Thoracic aorta (tissue), 2 donors: Measurements from ENCODE around the gene CDKL1. TPM values are rescaled to one million over a fixed set of nuclear protein-coding genes. Genes with fewer than 3 reads are reported as not detected.

ENCODE experiments used
- ATAC-seq: fragments of 150-250 bp; one replicate; pipeline ENCODE4 v1.8.0; 2017; ENCODE audit warnings: low read depth; ENCODE audit not compliant: insufficient number of reproducible peaks, low FRiP score
- DNase-seq: peaks from one replicate; pipeline ENCODE4 v3.0.0-alpha.2; 2020; ENCODE audit warnings: low spot score
- H3K27ac ChIP-seq, 2 donors: fragments of 200-600 bp; sonication (generic); 1 replicate in 1 of 2; 2 replicates in 1 of 2; pipeline ENCODE4 v1.5.1; 2016; ENCODE audit warnings: mild to moderate bottlenecking in 2 of 2, moderate library complexity in 2 of 2
- H3K27me3 ChIP-seq: fragments of 200-600 bp; sonication (generic); replicated peaks from 2 replicates; pipeline ENCODE4 v1.6.0; 2016; ENCODE audit warnings: mild to moderate bottlenecking; ENCODE audit not compliant: insufficient read depth
- H3K36me3 ChIP-seq: fragments of 200-600 bp; sonication (generic); one replicate; pipeline ENCODE4 v1.5.1; 2016
- H3K4me1 ChIP-seq, 2 donors: fragments of 200-600 bp; sonication (generic); 1 replicate in 1 of 2; 2 replicates in 1 of 2; pipeline versions ENCODE4 v1.5.1 to v1.6.0; 2016; ENCODE audit warnings: low read depth in 2 of 2, mild to moderate bottlenecking in 1 of 2; ENCODE audit not compliant: control insufficient read depth in 1 of 2
- H3K4me3 ChIP-seq: fragments of 200-600 bp; sonication (generic); 2 replicates; pipeline ENCODE4 v1.5.1; 2016; ENCODE audit warnings: mild to moderate bottlenecking
- H3K9me3 ChIP-seq: fragments of 200-600 bp; sonication (generic); 2 replicates; pipeline ENCODE4 v1.5.1; 2016
- CTCF ChIP-seq: fragments of 200-600 bp; sonication (generic); IDR thresholded peaks from one replicate; pipeline ENCODE4 v1.5.1; 2019; ENCODE audit warnings: antibody characterized with exemption
- total RNA-seq, 2 donors: library from RNA; depleted of rRNA; stranded (reverse); fragments of >200 nt; gene quantifications; one replicate each; pipeline versions ENCODE4 v1.1.0 to v1.2.3, GENCODE V29; 2016

Gene CDKL1
- total RNA-seq, 2 donors from 2014 or later, result 2.8 to 8.1 TPM

- H3K4me1 ChIP-seq, result no peaks in the 10 kb centered on the region
- H3K27me3 ChIP-seq, result no peaks in the 10 kb centered on the region
- TF ChIP-seq CTCF, result no peak
- DNase-seq, result no peak
- no peak overlapping the region for H3K27ac ChIP-seq
- peaks cover 26% of the 10 kb centered on the region for H3K36me3 ChIP-seq
- no peak overlapping the region for H3K4me3 ChIP-seq
- no peaks in the 10 kb centered on the region for H3K9me3 ChIP-seq
- ATAC-seq, result no peak
These were observed 26.8 kb upstream of the CDKL1 start for GRCh38 chr14:50423529-50423928.

- DNase-seq (no peak), ATAC-seq (no peak)
- no peaks in the 10 kb centered on the region for H3K27me3 ChIP-seq
- no peak for TF ChIP-seq CTCF
- peaks cover 31% of the 10 kb centered on the region for H3K36me3 ChIP-seq
- H3K4me1 ChIP-seq, result no peaks in the 10 kb centered on the region
- no peak overlapping the region for H3K27ac ChIP-seq
- no peak overlapping the region for H3K4me3 ChIP-seq
- no peaks in the 10 kb centered on the region for H3K9me3 ChIP-seq
These were observed 24.8 kb upstream of the CDKL1 start for GRCh38 chr14:50421499-50421898.

GRCh38 chr14:50417853-50418252 lies 21.2 kb upstream of the CDKL1 start:
- Histone ChIP-seq H3K36me3 (peaks cover 20% of the 10 kb centered on the region), H3K27me3 (no peaks in the 10 kb centered on the region), H3K9me3 (no peaks in the 10 kb centered on the region), H3K4me1 (no peaks in the 10 kb centered on the region), H3K27ac (no peak overlapping the region), H3K4me3 (no peak overlapping the region)
- TF ChIP-seq CTCF, result no peak
- no peak for ATAC-seq
- no peak for DNase-seq

DNA sequence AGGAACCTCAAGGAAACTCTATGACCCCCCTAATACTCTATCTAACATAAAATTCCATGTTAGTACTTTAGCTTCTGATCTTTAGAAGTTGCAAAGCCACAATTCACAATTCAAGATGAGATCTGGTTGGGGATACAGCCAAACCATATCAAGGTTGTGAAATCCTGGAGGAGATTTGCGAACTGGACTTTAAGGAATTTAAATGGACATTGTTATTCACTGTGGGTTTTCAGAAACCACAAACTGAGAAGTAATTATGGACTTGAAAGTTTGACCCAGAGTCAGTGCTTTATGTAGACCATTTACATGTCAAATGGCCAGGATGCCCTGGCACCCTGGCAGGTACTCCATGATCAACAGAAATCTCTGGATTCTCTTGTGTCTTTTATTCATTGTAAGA lies 14.2 kb upstream of the CDKL1 start:
- H3K27ac ChIP-seq, result no peak overlapping the region
- no peaks in the 10 kb centered on the region for H3K9me3 ChIP-seq
- no peaks in the 10 kb centered on the region for H3K4me1 ChIP-seq
- no peaks in the 10 kb centered on the region for H3K36me3 ChIP-seq
- ATAC-seq (no peak), DNase-seq (no peak)
- no peak for TF ChIP-seq CTCF
- H3K4me3 ChIP-seq, result no peak overlapping the region
- no peaks in the 10 kb centered on the region for H3K27me3 ChIP-seq

DNA sequence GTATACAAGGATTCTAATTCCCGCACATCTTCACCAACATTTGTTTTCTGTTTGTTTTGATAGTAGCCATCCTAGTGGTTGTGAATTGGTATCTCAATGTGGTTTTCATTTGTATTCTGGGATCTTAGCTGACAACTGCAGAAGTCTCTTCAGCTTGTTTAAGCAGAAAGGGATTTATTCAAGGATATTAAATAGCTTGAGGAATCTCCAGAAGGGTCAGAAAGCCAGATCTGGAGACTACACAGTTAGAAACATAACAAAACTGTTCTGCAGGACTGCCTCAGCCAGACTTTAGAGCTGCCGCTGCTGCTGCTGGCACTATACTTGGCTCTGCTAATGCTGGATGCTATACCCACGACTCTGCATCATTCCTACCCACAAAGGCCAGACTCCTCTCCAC lies 13.4 kb upstream of the CDKL1 start:
- H3K4me3 ChIP-seq, result no peak overlapping the region
- no peaks in the 10 kb centered on the region for H3K9me3 ChIP-seq
- DNase-seq (no peak), ATAC-seq (no peak)
- no peaks in the 10 kb centered on the region for H3K27me3 ChIP-seq
- H3K27ac ChIP-seq, result no peak overlapping the region
- no peaks in the 10 kb centered on the region for H3K4me1 ChIP-seq
- no peaks in the 10 kb centered on the region for H3K36me3 ChIP-seq
- no peak for TF ChIP-seq CTCF
